Measurements from ENCODE around the gene CLIC4.

Gene CLIC4

GRCh38 chr1:24892188-24893153 is 147.2 kb downstream of the CLIC4 start:
- TF ChIP-seq POLR2A (IDR thresholded peaks at IDR 0.05; ENCODE audit: extremely low read depth, insufficient read length) (no peak), MYC (IDR thresholded peaks at IDR 0.05; ENCODE audit: low read depth, low read length) (no peak), CTCF (IDR thresholded peaks at IDR 0.05; ENCODE audit: low read depth, low read length) (no peak)
- TF ChIP-seq, protein P1, sequence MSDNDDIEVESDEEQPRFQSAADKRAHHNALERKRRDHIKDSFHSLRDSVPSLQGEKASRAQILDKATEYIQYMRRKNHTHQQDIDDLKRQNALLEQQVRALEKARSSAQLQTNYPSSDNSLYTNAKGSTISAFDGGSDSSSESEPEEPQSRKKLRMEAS (IDR thresholded peaks at IDR 0.05; ENCODE audit: low read depth, low read length): no peak
- H3K4me3 ChIP-seq (ENCODE audit: low read depth, low read length): no peak overlapping the region
- no peak for DNase-seq (ENCODE audit: low read depth)

DNA sequence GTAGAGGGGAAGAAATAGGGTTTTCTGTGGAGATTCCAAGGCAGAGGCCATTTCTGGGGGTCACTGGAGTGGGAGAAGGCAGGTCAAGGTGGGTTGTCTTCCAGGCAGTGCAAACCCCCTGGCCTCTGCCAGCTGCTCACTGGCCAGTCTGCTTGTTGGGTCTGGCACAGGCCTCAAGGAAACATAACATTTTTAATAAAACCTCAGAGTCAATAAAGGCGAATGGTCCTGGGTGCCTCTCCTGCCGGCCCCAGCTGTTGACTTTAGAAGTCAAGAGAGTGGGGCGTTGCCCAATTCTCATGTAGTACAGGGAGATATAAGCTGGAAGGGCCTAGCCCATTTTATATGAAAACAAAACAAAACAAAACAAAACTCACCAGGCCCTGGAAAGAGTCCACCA is 148.2 kb downstream of the CLIC4 start:
- DNase-seq (ENCODE audit: low read depth): no peak
- no peak for TF ChIP-seq MYC (IDR thresholded peaks at IDR 0.05; ENCODE audit: low read depth, low read length)
- no peak for TF ChIP-seq CTCF (IDR thresholded peaks at IDR 0.05; ENCODE audit: low read depth, low read length)
- no peak for TF ChIP-seq POLR2A (IDR thresholded peaks at IDR 0.05; ENCODE audit: extremely low read depth, insufficient read length)
- TF ChIP-seq, protein P1 (IDR thresholded peaks at IDR 0.05; ENCODE audit: low read depth, low read length): no peak
- H3K4me3 ChIP-seq (ENCODE audit: low read depth, low read length): no peak overlapping the region

All from NB4 (cell line).